Mammary epithelial cell (primary cell): ENCODE results near the gene WNT7A.

Experiments
- CTCF ChIP-seq, 2 donors: IDR thresholded peaks in 1 of 2; conservative IDR thresholded peaks in 1 of 2; 2 replicates each; pipeline ENCODE4 v1.5.1; 2011 to 2012; ENCODE audit warnings: inconsistent platforms in 2 of 2, low read length in 2 of 2, mild to moderate bottlenecking in 2 of 2, control low read depth in 1 of 2, low read depth in 1 of 2; ENCODE audit not compliant: insufficient read depth in 1 of 2; ENCODE audit errors: extremely low read depth in 1 of 2
- EZH2 ChIP-seq: IDR thresholded peaks from 2 replicates; pipeline ENCODE4 v1.6.1; 2012; ENCODE audit warnings: low read length, inconsistent platforms, borderline replicate concordance

GRCh38 chr3:13839726-13840340 is 40.0 kb downstream of the WNT7A start:
- TF ChIP-seq CTCF (conservative IDR thresholded peaks at IDR 0.05 in 1 of 2, IDR thresholded peaks at IDR 0.05 in 1 of 2; ENCODE audit: extremely low read depth in 1 of 2, insufficient read depth in 1 of 2, low read depth in 1 of 2, low read length in 2 of 2) (no peak), EZH2 (no peak)
